NAMALWA (cell line): ENCODE measurements around the gene TMEM185B.
"Not testable (repeated sequence)": the region's sequence is repeated elsewhere in the genome, so short reads cannot be mapped to it uniquely, and the experiment has no call there.

Source experiments
- DNase-seq: peaks from one replicate; pipeline ENCODE4 v3.0.0-alpha.2; 2015; ENCODE audit warnings: low spot score

Gene TMEM185B

GRCh38 chr2:120208381-120209353 lies 14.5 kb downstream of the TMEM185B start:
- DNase-seq: no peak

GRCh38 chr2:120206022-120206581 lies 17.1 kb downstream of the TMEM185B start:
- DNase-seq: peak; percentile 54

- no peak for DNase-seq
Observed at GRCh38 chr2:120204945-120205670, 18.1 kb downstream of the TMEM185B start.

GRCh38 chr2:120204417-120204816 lies 18.8 kb downstream of the TMEM185B start:
- DNase-seq: no peak

- DNase-seq: peak; percentile 20
Observed at GRCh38 chr2:120204022-120204405, 19.2 kb downstream of the TMEM185B start.

- DNase-seq: no peak
Observed at GRCh38 chr2:120203251-120204021, 19.8 kb downstream of the TMEM185B start.

GRCh38 chr2:120199817-120200459 lies 23.3 kb downstream of the TMEM185B start:
- not testable (repeated sequence) for DNase-seq

GRCh38 chr2:120195553-120195952 lies 27.6 kb downstream of the TMEM185B start:
- DNase-seq: no peak

GRCh38 chr2:120192280-120192679 lies 30.9 kb downstream of the TMEM185B start:
- no peak for DNase-seq

- no peak for DNase-seq
Observed at GRCh38 chr2:120189189-120189588, 34.0 kb downstream of the TMEM185B start.

- no peak for DNase-seq
Observed at GRCh38 chr2:120182019-120182560, 41.1 kb downstream of the TMEM185B start.

GRCh38 chr2:120180066-120180465 lies 43.1 kb downstream of the TMEM185B start:
- DNase-seq: no peak

GRCh38 chr2:120179396-120179795 lies 43.8 kb downstream of the TMEM185B start:
- no peak for DNase-seq

- peak; percentile 15 for DNase-seq
Observed at GRCh38 chr2:120177973-120178372, 45.2 kb downstream of the TMEM185B start.

- peak; percentile 93 for DNase-seq
Observed at GRCh38 chr2:120177001-120177621, 46.1 kb downstream of the TMEM185B start.

- no peak for DNase-seq
Observed at GRCh38 chr2:120176526-120176925, 46.7 kb downstream of the TMEM185B start.

GRCh38 chr2:120174963-120175581 lies 48.1 kb downstream of the TMEM185B start:
- DNase-seq: peak; percentile 73
